Kidney (tissue), 14 donors: ENCODE data around the gene GRWD1. TPM values are rescaled to one million over a fixed set of nuclear protein-coding genes. Genes with fewer than 3 reads are reported as not detected.

Experiments
- DNase-seq, 5 donors: peaks; one replicate each; pipeline ENCODE4 v3.0.0-alpha.2; 2013 to 2020
- FAIRE-seq: peaks from 2 replicates; lab custom pipeline; 2012; peaks lifted over from hg19 to GRCh38; lab: Jason Lieb, UNC
- H3K27ac ChIP-seq, 2 donors: one replicate each; pipeline ENCODE4 v1.7.0; 2013; ENCODE audit warnings: low read depth in 2 of 2, low read length in 2 of 2, inconsistent platforms in 1 of 2
- H3K27me3 ChIP-seq: one replicate; pipeline ENCODE4 v1.7.1; 2013; ENCODE audit warnings: low read length, inconsistent platforms; ENCODE audit not compliant: control insufficient read depth, insufficient read depth
- H3K36me3 ChIP-seq, 3 donors: one replicate each; pipeline versions ENCODE4 v1.7.0 to v1.7.1; 2013; ENCODE audit warnings: low read length in 3 of 3, control low read depth in 1 of 3, inconsistent platforms in 1 of 3; ENCODE audit not compliant: insufficient read depth in 3 of 3, control insufficient read depth in 2 of 3
- H3K4me1 ChIP-seq, 3 donors: one replicate each; pipeline versions ENCODE4 v1.7.0 to v1.7.1; 2013; ENCODE audit warnings: low read length in 3 of 3, inconsistent platforms in 1 of 3, low read depth in 1 of 3; ENCODE audit not compliant: control insufficient read depth in 2 of 3, insufficient read depth in 2 of 3
- H3K4me3 ChIP-seq, 3 donors: one replicate each; pipeline versions ENCODE4 v1.7.0 to v1.8.1; 2013; ENCODE audit warnings: low read length in 3 of 3, control low read depth in 1 of 3, inconsistent platforms in 1 of 3
- H3K9ac ChIP-seq, 3 donors: one replicate each; pipeline versions ENCODE4 v1.7.0 to v1.7.1; 2013; ENCODE audit warnings: low read length in 3 of 3, control low read depth in 1 of 3, inconsistent platforms in 1 of 3
- H3K9me3 ChIP-seq, 3 donors: one replicate each; pipeline versions ENCODE4 v1.7.0 to v1.7.1; 2013; ENCODE audit warnings: low read length in 3 of 3, control low read depth in 1 of 3, inconsistent platforms in 1 of 3; ENCODE audit not compliant: control insufficient read depth in 2 of 3, insufficient read depth in 1 of 3
- CTCF ChIP-seq: IDR thresholded peaks from 3 replicates; pipeline ENCODE4 v1.5.1; 2012; ENCODE audit warnings: mild to moderate bottlenecking, moderate library complexity, borderline replicate concordance; ENCODE audit not compliant: insufficient read depth; ENCODE audit errors: extremely low read depth
- intact Hi-C: fragments of 100-400 bp; cut with DNase I; formaldehyde crosslinking; loops from one replicate; pipeline ENCODE4 v1.11.1; 2022
- polyA plus RNA-seq: library from polyadenylated mRNA; stranded (reverse); fragments of 350-450 nt; fragmentation: Illumina TruSeq; extraction: RNeasy Lipid Tissue Mini Kit (QIAGEN cat#74804); gene quantifications from one replicate; pipeline ENCODE4 v1.2.3, GENCODE V29; 2014; ENCODE audit warnings: low read depth, low replicate concordance; ENCODE audit not compliant: insufficient read depth
- total RNA-seq: library from RNA; stranded (reverse); fragmentation: NEBNext Ultra II Directional; extraction: Animal tissue kit (Norgen Biotek cat#: 25700); gene quantifications from one replicate; pipeline ENCODE4 v1.2.1, GENCODE V29; 2021
- donor health status: control.
- donor health status: control.
- donor health status: control.
- donor health status: control.
- donor health status: control.
- donor health status: DM: yes; HTN: yes; CAD: no.
- donor health status: Normal renal cell carcinoma (clear cell type).

GRWD1 gene
- total and polyA plus RNA-seq, 2 donors from 2014 or later: 19.0 to 34.0 TPM

GRCh38 chr19:48468772-48469288 is 23.0 kb downstream of the GRWD1 start:
- H3K9me3 ChIP-seq: no peaks in the 10 kb centered on the region
- peaks cover 0 to 17% (median 10%) of the 10 kb centered on the region in 3 donors for H3K4me1 ChIP-seq
- no peaks in the 10 kb centered on the region for H3K27me3 ChIP-seq
- intact Hi-C loops: no loop called here
- FAIRE-seq (peak; percentile 99), DNase-seq (peak; percentile 100)
- H3K4me3 ChIP-seq: peak overlapping the region; percentile 61 to 86 (median 75)
- peak overlapping the region; percentile 96 to 98 for H3K27ac ChIP-seq
- peak overlapping the region; percentile 12 to 78 (median 65) for H3K9ac ChIP-seq
- no peak for TF ChIP-seq CTCF
- H3K36me3 ChIP-seq: peaks cover 21 to 26% (median 25%) of the 10 kb centered on the region in 3 donors

DNA sequence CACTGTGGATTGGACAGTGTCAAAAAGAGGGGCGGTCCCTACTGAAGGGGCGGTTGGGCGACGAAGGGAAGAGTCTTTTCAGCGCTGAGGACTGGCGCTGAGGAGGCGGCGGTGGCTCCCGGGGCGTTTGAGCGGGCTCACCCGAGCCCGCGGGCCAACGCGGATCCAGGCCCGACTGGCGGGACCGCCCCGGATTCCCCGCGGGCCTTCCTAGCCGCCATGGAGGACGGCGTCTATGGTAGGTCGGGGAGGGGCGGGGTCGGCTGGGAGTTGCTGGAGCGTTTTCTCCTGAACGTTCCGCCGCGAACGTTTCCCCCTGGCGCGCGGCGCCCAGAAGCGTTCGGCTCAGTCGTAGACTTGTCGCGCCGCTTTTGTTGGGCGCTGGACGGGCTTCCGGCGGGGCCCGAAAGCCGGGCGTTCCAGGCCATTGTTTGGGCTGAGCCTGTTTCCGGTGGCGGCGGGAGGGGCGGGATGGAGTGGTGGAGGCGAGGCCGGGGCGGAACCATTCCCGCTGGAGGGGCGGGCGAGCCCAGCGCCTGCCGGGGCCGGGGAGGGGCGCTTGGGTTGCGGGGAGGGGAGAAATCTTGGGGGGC is 23.6 kb downstream of the GRWD1 start, which contains the start of gene CYTH2:
Gene CYTH2, plus strand, starts transcription at position 81 of the 593 bp plus-strand sequence. Its CDS starts 139 bp downstream, at position 220.
- peak within 1 kb of the TSS; percentile 68 to 86 (median 75) for H3K4me3 ChIP-seq
- H3K9ac ChIP-seq: peak within 1 kb of the TSS; percentile 26 to 78 (median 65)
- no peaks in the 10 kb centered on the region for H3K27me3 ChIP-seq
- peaks cover 0 to 17% (median 10%) of the 10 kb centered on the region in 3 donors for H3K4me1 ChIP-seq
- intact Hi-C loops: no loop called here
- peak within 1 kb of the TSS; percentile 96 to 98 for H3K27ac ChIP-seq
- DNase-seq (peak; percentile 81 to 96 (median 91)), FAIRE-seq (no peak)
- peaks cover 23 to 27% (median 26%) of the 10 kb centered on the region in 3 donors for H3K36me3 ChIP-seq
- no peak for TF ChIP-seq CTCF
- no peaks in the 10 kb centered on the region for H3K9me3 ChIP-seq

DNA sequence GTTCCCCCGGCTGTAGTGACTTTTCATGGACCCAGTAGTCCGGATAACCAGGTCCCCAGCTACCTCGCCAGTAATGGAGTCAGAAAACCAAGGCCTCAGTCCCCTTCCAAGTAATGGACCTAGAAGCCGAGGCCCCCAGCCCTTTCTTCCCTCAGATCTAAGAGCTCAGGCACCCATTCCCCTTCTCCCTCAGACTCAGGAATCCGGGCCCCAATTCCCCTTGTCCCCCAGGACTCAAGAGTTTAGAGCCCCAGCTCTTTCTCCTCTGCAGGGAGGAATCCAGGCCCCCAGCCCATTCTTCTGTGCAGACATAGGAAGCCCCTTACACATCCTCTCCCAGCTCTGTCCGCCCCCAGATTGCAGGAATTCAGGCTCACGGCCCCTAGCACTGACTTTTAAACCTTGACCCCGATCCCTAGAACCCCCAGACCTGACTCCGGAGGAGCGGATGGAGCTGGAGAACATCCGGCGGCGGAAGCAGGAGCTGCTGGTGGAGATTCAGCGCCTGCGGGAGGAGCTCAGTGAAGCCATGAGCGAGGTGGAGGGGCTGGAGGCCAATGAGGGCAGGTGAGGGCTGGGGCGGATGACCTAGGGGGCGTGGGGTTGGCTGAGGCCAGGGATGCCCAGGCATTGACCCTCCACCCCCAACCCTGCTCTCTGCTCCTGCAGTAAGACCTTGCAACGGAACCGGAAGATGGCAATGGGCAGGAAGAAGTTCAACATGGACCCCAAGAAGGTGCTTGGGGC is 24.3 kb downstream of the GRWD1 start:
- Histone ChIP-seq H3K9ac (peak overlapping the region in 2 of 3 donors; percentile 51 to 75), H3K27me3 (no peaks in the 10 kb centered on the region), H3K36me3 (peaks cover 23 to 34% (median 26%) of the 10 kb centered on the region in 3 donors), H3K9me3 (no peaks in the 10 kb centered on the region), H3K27ac (no peak overlapping the region), H3K4me1 (peaks cover 0 to 17% (median 10%) of the 10 kb centered on the region in 3 donors), H3K4me3 (peak overlapping the region; percentile 68 to 86 (median 71))
- no peak for TF ChIP-seq CTCF
- no peak for FAIRE-seq
- intact Hi-C loops: no loop called here
- peak in 1 of 5 donors; percentile 67 for DNase-seq
